ENCODE results near the gene HOXA13.

The HOXA13 gene

GRCh38 chr7:27148756-27149641 lies 50.9 kb downstream of the HOXA13 start (continued):
- TF ChIP-seq ZBTB6 (tag by site-specific recombination; IDR thresholded peaks at IDR 0.05) (no peak), ZNF404 (tag by site-specific recombination; IDR thresholded peaks at IDR 0.05) (no peak), BCL11B (tag by site-specific recombination; IDR thresholded peaks at IDR 0.05; ENCODE audit: low read depth) (0 out of 2 replicates have a peak, but pooled peaks have one; percentile 31), ZNF830 (tag by site-specific recombination; IDR thresholded peaks at IDR 0.05; ENCODE audit: low read depth) (no peak), ZNF37A (tag by site-specific recombination; IDR thresholded peaks at IDR 0.05) (no peak), ZNF510 (tag by site-specific recombination; IDR thresholded peaks at IDR 0.05; ENCODE audit: insufficient replicate concordance) (no peak), ZNF558 (tag by site-specific recombination; IDR thresholded peaks at IDR 0.05) (no peak), TRIM28 (IDR thresholded peaks at IDR 0.05; ENCODE audit: borderline replicate concordance, low read length) (no peak), HOXD13 (CRISPR knock-in tag; IDR thresholded peaks at IDR 0.05; ENCODE audit: borderline replicate concordance) (0 out of 2 replicates have a peak, but pooled peaks have one; percentile 41), INSM2 (tag by site-specific recombination; IDR thresholded peaks at IDR 0.05) (no peak)

GRCh38 chr7:27148031-27148755 lies 51.7 kb downstream of the HOXA13 start:
- POLR2A ChIA-PET = interaction anchor here (0.5 to 5.6 kb wide), 13 partner anchors 9 to 1286 kb away, joined by 3 to 42 read pairs (median 4); partner anchors contain the start of genes HOXA1, HOXA10, HOXA7 and HOXA9
- H3K4me3 ChIP-seq (ENCODE audit: low read depth, low read length) = peak overlapping the region; percentile 59
- no peaks in the 10 kb centered on the region for H3K9me3 ChIP-seq (ENCODE audit: control insufficient read depth, insufficient read depth, low read depth, low read length)
- peaks cover 0 to 53% of the 10 kb centered on the region in 2 experiments; a peak in 2 of 3 replicates for H3K36me3 ChIP-seq (ENCODE audit: control insufficient read depth in 2 of 2, insufficient read depth in 1 of 2, low read length in 2 of 2)
- peak overlapping the region; percentile 99 for H3K27ac ChIP-seq (ENCODE audit: extremely low read depth, low read depth, low read length)
- CTCF ChIA-PET = interaction anchor here (0.6 to 4.3 kb wide), 11 partner anchors 8 to 1255 kb away, joined by 3 to 50 read pairs (median 3); partner anchors contain the start of gene HOXA4
- peaks cover 18% of the 10 kb centered on the region for H3K4me1 ChIP-seq (ENCODE audit: control insufficient read depth, insufficient read depth, low read length)
- TF ChIP-seq PRDM2 (tag by site-specific recombination; IDR thresholded peaks at IDR 0.05; ENCODE audit: borderline replicate concordance) (no peak), PRDM10 (tag by site-specific recombination; IDR thresholded peaks at IDR 0.05) (peak; percentile 68), ZNF76 (tag by site-specific recombination; IDR thresholded peaks at IDR 0.05; ENCODE audit: borderline replicate concordance, low read depth) (no peak), ZNF211 (tag by site-specific recombination; IDR thresholded peaks at IDR 0.05; ENCODE audit: low read depth) (no peak), ZNF530 (tag by site-specific recombination; IDR thresholded peaks at IDR 0.05; ENCODE audit: low read depth) (no peak), ZNF324 (tag by site-specific recombination; IDR thresholded peaks at IDR 0.05) (no peak), ZNF214 (tag by site-specific recombination; IDR thresholded peaks at IDR 0.05; ENCODE audit: borderline replicate concordance) (no peak), SETDB1 (IDR thresholded peaks at IDR 0.05; ENCODE audit: insufficient read length, low read length) (no peak), ZNF585B (tag by site-specific recombination; IDR thresholded peaks at IDR 0.05) (no peak), ZNF677 (tag by site-specific recombination; IDR thresholded peaks at IDR 0.05) (no peak), ZNF416 (tag by site-specific recombination; IDR thresholded peaks at IDR 0.05) (no peak), ZNF843 (tag by site-specific recombination; IDR thresholded peaks at IDR 0.05) (no peak)
